Thoracic aorta (tissue), 2 donors: ENCODE data around the gene CLDND1. TPM values are rescaled to one million over a fixed set of nuclear protein-coding genes. Genes with fewer than 3 reads are reported as not detected.

Experiments used
- ATAC-seq: fragments of 150-250 bp; one replicate; pipeline ENCODE4 v1.8.0; 2017; ENCODE audit warnings: low read depth; ENCODE audit not compliant: insufficient number of reproducible peaks, low FRiP score
- DNase-seq: peaks from one replicate; pipeline ENCODE4 v3.0.0-alpha.2; 2020; ENCODE audit warnings: low spot score
- H3K27ac ChIP-seq, 2 donors: fragments of 200-600 bp; sonication (generic); 1 replicate in 1 of 2; 2 replicates in 1 of 2; pipeline ENCODE4 v1.5.1; 2016; ENCODE audit warnings: mild to moderate bottlenecking in 2 of 2, moderate library complexity in 2 of 2
- H3K27me3 ChIP-seq: fragments of 200-600 bp; sonication (generic); replicated peaks from 2 replicates; pipeline ENCODE4 v1.6.0; 2016; ENCODE audit warnings: mild to moderate bottlenecking; ENCODE audit not compliant: insufficient read depth
- H3K36me3 ChIP-seq: fragments of 200-600 bp; sonication (generic); one replicate; pipeline ENCODE4 v1.5.1; 2016
- H3K4me1 ChIP-seq, 2 donors: fragments of 200-600 bp; sonication (generic); 1 replicate in 1 of 2; 2 replicates in 1 of 2; pipeline versions ENCODE4 v1.5.1 to v1.6.0; 2016; ENCODE audit warnings: low read depth in 2 of 2, mild to moderate bottlenecking in 1 of 2; ENCODE audit not compliant: control insufficient read depth in 1 of 2
- H3K4me3 ChIP-seq: fragments of 200-600 bp; sonication (generic); 2 replicates; pipeline ENCODE4 v1.5.1; 2016; ENCODE audit warnings: mild to moderate bottlenecking
- H3K9me3 ChIP-seq: fragments of 200-600 bp; sonication (generic); 2 replicates; pipeline ENCODE4 v1.5.1; 2016
- CTCF ChIP-seq: fragments of 200-600 bp; sonication (generic); IDR thresholded peaks from one replicate; pipeline ENCODE4 v1.5.1; 2019; ENCODE audit warnings: antibody characterized with exemption
- total RNA-seq, 2 donors: library from RNA; depleted of rRNA; stranded (reverse); fragments of >200 nt; gene quantifications; one replicate each; pipeline versions ENCODE4 v1.1.0 to v1.2.3, GENCODE V29; 2016

CLDND1 gene
- total RNA-seq, 2 donors from 2014 or later, result 134 to 175 TPM

GRCh38 chr3:98528474-98529346 is 6.0 kb upstream of the CLDND1 start:
- DNase-seq (no peak), ATAC-seq (no peak)
- Histone ChIP-seq H3K27ac (no peak overlapping the region), H3K4me3 (no peak overlapping the region), H3K9me3 (no peaks in the 10 kb centered on the region), H3K36me3 (no peaks in the 10 kb centered on the region), H3K4me1 (no peaks in the 10 kb centered on the region), H3K27me3 (no peaks in the 10 kb centered on the region)
- no peak for TF ChIP-seq CTCF

- Histone ChIP-seq H3K4me1 (peaks cover 7 to 15% of the 10 kb centered on the region in 2 donors), H3K36me3 (no peaks in the 10 kb centered on the region), H3K9me3 (no peaks in the 10 kb centered on the region), H3K27ac (no peak overlapping the region), H3K4me3 (no peak overlapping the region), H3K27me3 (no peaks in the 10 kb centered on the region)
- TF ChIP-seq CTCF, result no peak
- no peak for ATAC-seq
- no peak for DNase-seq
Observed at GRCh38 chr3:98525494-98525893, 2.8 kb upstream of the CLDND1 start.

- TF ChIP-seq CTCF, result no peak
- Histone ChIP-seq H3K4me1 (peaks cover 17 to 33% of the 10 kb centered on the region in 2 donors), H3K36me3 (no peaks in the 10 kb centered on the region), H3K27ac (peak overlapping the region; percentile 85 to 87), H3K27me3 (no peaks in the 10 kb centered on the region), H3K4me3 (peak overlapping the region; percentile 91), H3K9me3 (no peaks in the 10 kb centered on the region)
- DNase-seq (peak; percentile 14), ATAC-seq (peak; percentile 53)
Observed at GRCh38 chr3:98521897-98522543, 682 bp downstream of the CLDND1 start.

GRCh38 chr3:98519351-98519750 is 3.4 kb downstream of the CLDND1 start:
- H3K27me3 ChIP-seq, result no peaks in the 10 kb centered on the region
- no peak for ATAC-seq
- no peak for DNase-seq
- no peak for TF ChIP-seq CTCF
- H3K4me1 ChIP-seq, result peaks cover 17 to 33% of the 10 kb centered on the region in 2 donors
- no peaks in the 10 kb centered on the region for H3K9me3 ChIP-seq
- no peak overlapping the region for H3K27ac ChIP-seq
- no peak overlapping the region for H3K4me3 ChIP-seq
- no peaks in the 10 kb centered on the region for H3K36me3 ChIP-seq

GRCh38 chr3:98518816-98519215 is 3.9 kb downstream of the CLDND1 start:
- H3K9me3 ChIP-seq, result no peaks in the 10 kb centered on the region
- TF ChIP-seq CTCF, result no peak

More at GRCh38 chr3:98518816-98519215, 3.9 kb downstream of the CLDND1 start:
- no peaks in the 10 kb centered on the region for H3K36me3 ChIP-seq
- no peaks in the 10 kb centered on the region for H3K27me3 ChIP-seq
- no peak overlapping the region for H3K27ac ChIP-seq
- DNase-seq (no peak), ATAC-seq (no peak)
- no peak overlapping the region for H3K4me3 ChIP-seq
- H3K4me1 ChIP-seq, result peaks cover 17 to 33% of the 10 kb centered on the region in 2 donors
